HepG2 (cell line): ENCODE measurements around the gene TWF1. TPM values are rescaled to one million over a fixed set of nuclear protein-coding genes. Genes with fewer than 3 reads are reported as not detected.

ENCODE experiments used
- ATAC-seq: fragments of 200-7000 bp; cut with Tn5 transposase; 3 replicates; pipeline ENCODE4 v1.9.1; 2020; ENCODE audit warnings: mild to moderate bottlenecking, moderate library complexity
- BruUV-seq: library from RNA; stranded (reverse); fragments of 400-500 nt; replicated peaks from 2 replicates; lab custom pipeline; 2021; lab: Mats Ljungman, UMichigan
- CTCF ChIA-PET: fragments of 300-600 bp; formaldehyde crosslinking; extraction: SDS; loops from one replicate; lab custom pipeline; 2021; ENCODE audit warnings: low total read pairs, inconsistent platforms, low intra/inter-chr PET ratio; lab: Yijun Ruan, JAX
- POLR2A ChIA-PET: fragments of 350-600 bp; sonication (Branson Sonifier 250); formaldehyde crosslinking; loops from one replicate; lab custom pipeline; 2020; ENCODE audit warnings: antibody characterized with exemption, inconsistent platforms; lab: Yijun Ruan, JAX
- DNase-seq: peaks from one replicate; pipeline ENCODE4 v3.0.0-alpha.2; 2015; ENCODE audit warnings: low spot score
- FAIRE-seq: peaks from 3 replicates; lab custom pipeline; 2011; peaks lifted over from hg19 to GRCh38; lab: Jason Lieb, UNC
- H2AFZ ChIP-seq: one replicate; pipeline ENCODE4 v1.6.1; 2011; ENCODE audit warnings: low read length, inconsistent platforms
- H3K27ac ChIP-seq: fragments of 300-600 bp; 3 replicates; pipeline ENCODE4 v1.8.0; 2011; ENCODE audit warnings: mixed run types, mild to moderate bottlenecking, mixed read lengths, low read length, inconsistent platforms; ENCODE audit not compliant: insufficient read depth; ENCODE audit errors: extremely low read length
- H3K27me3 ChIP-seq, 2 experiments: fragments of 200-600 bp in 1 of 2; 2 replicates in 1 of 2; 3 replicates in 1 of 2; pipeline versions ENCODE4 v1.6.0 to v1.8.0; 2011; ENCODE audit warnings: low read length in 2 of 2, mild to moderate bottlenecking in 2 of 2, moderate library complexity in 2 of 2, inconsistent platforms in 1 of 2; ENCODE audit not compliant: insufficient read depth in 2 of 2, control insufficient read depth in 1 of 2
- H3K36me3 ChIP-seq, 2 experiments: fragments of 200-600 bp in 1 of 2; replicated peaks in 1 of 2; 2 replicates in 1 of 2; 3 replicates in 1 of 2; pipeline versions ENCODE4 v1.5.1 to v1.8.0; 2011; ENCODE audit warnings: low read length in 2 of 2, inconsistent platforms in 1 of 2; ENCODE audit not compliant: insufficient read depth in 2 of 2, control insufficient read depth in 1 of 2
- H3K4me1 ChIP-seq: 2 replicates; pipeline ENCODE4 v1.5.1; 2012; ENCODE audit warnings: low read length, inconsistent platforms; ENCODE audit not compliant: insufficient read depth
- H3K4me2 ChIP-seq: 2 replicates; pipeline ENCODE4 v1.6.0; 2011; ENCODE audit warnings: low read depth, low read length, inconsistent platforms
- H3K4me3 ChIP-seq, 3 experiments: fragments of 200-600 bp in 1 of 3; sonication (generic), shearing (Covaris generic) in 1 of 3; replicated peaks in 1 of 3; 2 replicates each; pipeline ENCODE4 v1.5.1; 2011 to 2016; ENCODE audit warnings: low read length in 3 of 3, inconsistent platforms in 2 of 3, low read depth in 2 of 3, mild to moderate bottlenecking in 2 of 3, control low read depth in 1 of 3, mixed read lengths in 1 of 3; ENCODE audit not compliant: insufficient read depth in 1 of 3
- H3K79me2 ChIP-seq: one replicate; pipeline ENCODE4 v1.6.1; 2011; ENCODE audit warnings: low read length, inconsistent platforms; ENCODE audit not compliant: insufficient read depth
- H3K9ac ChIP-seq: 2 replicates; pipeline ENCODE4 v1.6.0; 2011; ENCODE audit warnings: mild to moderate bottlenecking, low read depth, low read length, inconsistent platforms; ENCODE audit not compliant: insufficient read depth
- H3K9me3 ChIP-seq: 2 replicates; pipeline ENCODE4 v1.5.1; 2012; ENCODE audit warnings: mild to moderate bottlenecking, low read length
- H4K20me1 ChIP-seq: 2 replicates; pipeline ENCODE4 v1.6.0; 2011; ENCODE audit warnings: inconsistent platforms, mild to moderate bottlenecking, low read length, moderate library complexity; ENCODE audit not compliant: insufficient read depth
- ARID4A ChIP-seq: sonication (generic); formaldehyde crosslinking; IDR thresholded peaks from 2 replicates; pipeline ENCODE4 v1.5.0; 2020; ENCODE audit warnings: mild to moderate bottlenecking, missing genetic modification reagents, borderline replicate concordance
- DMAP1 ChIP-seq: IDR thresholded peaks from 2 replicates; pipeline ENCODE4 v1.6.1; 2016
- DRAP1 ChIP-seq: IDR thresholded peaks from 2 replicates; pipeline ENCODE4 v1.6.1; 2016; ENCODE audit warnings: missing genetic modification reagents, missing compliant biosample characterization
- FOXK2 ChIP-seq: fragments of 450-650 bp; IDR thresholded peaks from 2 replicates; pipeline ENCODE4 v1.6.1; 2016
- HHEX ChIP-seq: IDR thresholded peaks from 2 replicates; pipeline ENCODE4 v1.6.1; 2016; ENCODE audit warnings: control low read depth
- MAX ChIP-seq: IDR thresholded peaks from 2 replicates; pipeline ENCODE4 v1.6.1; 2012; ENCODE audit warnings: inconsistent platforms
- MYC ChIP-seq: sonication (generic); formaldehyde crosslinking; IDR thresholded peaks from 2 replicates; pipeline ENCODE4 v1.9.0; 2021; ENCODE audit warnings: missing genetic modification reagents, borderline replicate concordance
- SAP130 ChIP-seq: IDR thresholded peaks from 2 replicates; pipeline ENCODE4 v1.6.1; 2016; ENCODE audit warnings: low read depth
- SIN3A ChIP-seq: IDR thresholded peaks from 2 replicates; pipeline ENCODE4 v1.6.1; 2011; ENCODE audit warnings: low read depth, mild to moderate bottlenecking, control low read depth, low read length, borderline replicate concordance
- TGIF2 ChIP-seq: IDR thresholded peaks from 2 replicates; pipeline ENCODE4 v1.6.1; 2016; ENCODE audit warnings: control low read depth, missing compliant biosample characterization
- ZNF20 ChIP-seq: sonication (generic); formaldehyde crosslinking; IDR thresholded peaks from 2 replicates; pipeline ENCODE4 v1.4.0; 2020; ENCODE audit warnings: mild to moderate bottlenecking, moderate library complexity, missing genetic modification reagents
- ZNF260 ChIP-seq: sonication (generic); formaldehyde crosslinking; IDR thresholded peaks from 2 replicates; pipeline ENCODE4 v1.4.0; 2020; ENCODE audit warnings: missing genetic modification reagents, low read depth, mild to moderate bottlenecking, borderline replicate concordance
- ZNF543 ChIP-seq: sonication (generic); formaldehyde crosslinking; IDR thresholded peaks from 2 replicates; pipeline ENCODE4 v1.4.0; 2020; ENCODE audit warnings: mild to moderate bottlenecking, missing genetic modification reagents
- ZNF629 ChIP-seq: sonication (generic); formaldehyde crosslinking; conservative IDR thresholded peaks from 2 replicates; pipeline ENCODE4 v1.5.0; 2020; ENCODE audit warnings: missing genetic modification reagents
- ZNF709 ChIP-seq: sonication (generic); formaldehyde crosslinking; IDR thresholded peaks from 2 replicates; pipeline ENCODE4 v1.5.0; 2020; ENCODE audit warnings: mild to moderate bottlenecking, missing genetic modification reagents
- ZNF740 ChIP-seq: sonication (generic); formaldehyde crosslinking; IDR thresholded peaks from 2 replicates; pipeline ENCODE4 v1.4.0; 2020; ENCODE audit warnings: missing genetic modification reagents
- ZNF773 ChIP-seq: sonication (generic); formaldehyde crosslinking; IDR thresholded peaks from 2 replicates; pipeline ENCODE4 v1.4.0; 2020; ENCODE audit warnings: missing genetic modification reagents, borderline replicate concordance
- ZSCAN30 ChIP-seq: sonication (generic); formaldehyde crosslinking; IDR thresholded peaks from 2 replicates; pipeline ENCODE4 v1.5.0; 2020; ENCODE audit warnings: mild to moderate bottlenecking, missing genetic modification reagents
- WGBS: methylation state at CpG from one replicate; pipeline ENCODE4 v1.1.6; 2017; ENCODE audit warnings: low lambda C conversion rate; 5-methylcytosine and 5-hydroxymethylcytosine counted together
- in situ Hi-C: cut with HindIII; loops from 2 replicates; pipeline ENCODE4 v1.10.0; 2017; ENCODE audit warnings: low pct_unique_long_range_greater_than_20kb; ENCODE audit not compliant: extremely low pct_ligation_motif_present
- intact Hi-C: fragments of 100-400 bp; cut with micrococcal nuclease; formaldehyde crosslinking; loops from one replicate; pipeline ENCODE4 v1.10.0; 2022; ENCODE audit not compliant: unreplicated experiment
- polyA plus RNA-seq, 8 experiments: library from polyadenylated mRNA; depleted of rRNA in 3 of 8; stranded (reverse) in 7 of 8; unstranded in 1 of 8; fragments of >200 nt; fragmentation: Illumina TruSeq in 4 of 8; extraction: Trizol in 4 of 8; gene quantifications; 2 replicates each; pipeline versions ENCODE4 v1.2.1 to v1.2.3, GENCODE V29; 2011 to 2016; ENCODE audit warnings: low read depth in 4 of 8, missing spikeins in 1 of 8, mixed read lengths in 1 of 8; ENCODE audit not compliant: insufficient read depth in 1 of 8
- total RNA-seq, 5 experiments: library from RNA; depleted of rRNA; stranded (reverse); fragments of >200 nt; fragmentation: Illumina TruSeq; extraction: Trizol; gene quantifications; 2 replicates each; pipeline ENCODE4 v1.2.3, GENCODE V29; 2016; ENCODE audit warnings: low read depth in 1 of 5

Gene TWF1
- total and polyA plus RNA-seq, 2 of the 13 experiments (the other 11 are each of a cell fraction or from before 2014, with no cell fraction given): 32.3 to 85.5 TPM

DNA sequence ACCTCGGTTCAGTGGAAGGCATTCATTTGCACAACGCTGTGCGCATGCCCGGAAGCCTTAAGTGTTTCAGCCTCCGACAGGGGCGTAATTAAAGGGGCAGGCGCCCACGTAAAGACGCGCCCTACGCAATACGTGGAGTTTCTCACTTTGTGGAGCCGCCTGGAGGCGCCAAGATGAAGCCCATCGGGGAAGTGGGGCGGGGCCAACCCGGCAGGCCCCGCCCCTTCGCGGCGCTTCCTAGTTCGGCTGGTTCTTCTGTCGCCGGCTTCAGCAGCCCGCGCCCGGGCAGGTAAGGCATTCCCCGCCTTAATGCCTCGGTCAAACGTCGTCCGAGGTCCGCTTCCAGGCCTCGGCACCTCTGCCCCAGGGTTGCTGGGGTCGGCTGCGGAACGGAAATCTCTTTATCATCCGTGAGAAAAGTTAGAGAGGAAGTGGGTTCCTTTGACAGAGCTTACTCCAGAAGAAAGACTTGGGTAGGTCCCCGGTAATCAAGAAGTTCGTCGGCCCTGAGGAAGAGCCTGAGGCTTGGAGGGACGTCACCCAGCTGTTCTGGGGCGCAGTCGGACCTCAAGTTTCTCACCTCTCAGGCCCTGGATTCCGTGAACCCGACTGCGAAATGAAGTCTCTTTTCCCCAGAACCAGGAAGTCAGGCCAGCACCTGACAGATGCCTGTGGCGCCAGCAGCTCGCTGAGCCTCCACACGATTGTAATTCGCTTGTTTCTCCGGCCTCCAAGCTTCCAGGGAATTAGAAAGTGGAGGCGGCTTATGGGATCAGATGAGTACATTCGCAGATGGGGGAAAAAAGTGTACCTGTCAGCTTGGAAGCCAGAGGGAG lies 47.2 kb downstream of the TWF1 start, which contains the start of the genes IRAK4 and PUS7L (continued):
- TF ChIP-seq DRAP1 (CRISPR knock-in tag): peak; percentile 78
- TF ChIP-seq, all 625 proteins: peak for 148

GRCh38 chr12:43758247-43758727 lies 47.8 kb downstream of the TWF1 start:
- ATAC-seq (peak; percentile 68), FAIRE-seq (peak; percentile 54), DNase-seq (peak; percentile 37)
- BruUV-seq: TSS peak; percentile 70
- Histone ChIP-seq H3K27me3 (no peaks in the 10 kb centered on the region; a peak in 1 of 5 replicates), H3K79me2 (peaks cover 17% of the 10 kb centered on the region), H3K36me3 (no peaks in the 10 kb centered on the region; a peak in 1 of 5 replicates), H3K9ac (peak overlapping the region; percentile 93), H3K4me3 (peak overlapping the region; percentile 70 to 93 (median 84)), H4K20me1 (no peaks in the 10 kb centered on the region), H3K4me1 (peaks cover 69% of the 10 kb centered on the region), H2AFZ (peak overlapping the region; percentile 87), H3K9me3 (no peaks in the 10 kb centered on the region), H3K4me2 (peak overlapping the region; percentile 96), H3K27ac (peak overlapping the region; percentile 87)
- POLR2A ChIA-PET: interaction anchor here (1.5 to 2.9 kb wide), 2 partner anchors 10 to 48 kb away, joined by 5 to 14 read pairs; partner anchors contain the start of gene TWF1
- WGBS: 0% methylated on average over 8 of the region's 18 CpGs
- in situ Hi-C loops: no loop called here
- intact Hi-C loops: loop anchor here (2.0 to 10.0 kb wide), 4 partner anchors 49 to 237 kb away; partner anchors contain the start of genes TMEM117 and TWF1
- CTCF ChIA-PET: no interaction called here
- TF ChIP-seq FOXK2 (no peak), SAP130 (CRISPR knock-in tag) (peak; percentile 79), ZNF629 (CRISPR knock-in tag) (peak; percentile 30; the same call in 1 of the 2 replicates), DMAP1 (CRISPR knock-in tag) (0 out of 2 replicates have a peak, but pooled peaks have one; percentile 32), MYC (CRISPR knock-in tag) (peak; percentile 62), ARID4A (CRISPR knock-in tag) (peak; percentile 48; the same call in 1 of the 2 replicates), ZNF20 (CRISPR knock-in tag) (peak; percentile 54; the same call in 1 of the 2 replicates), ZSCAN30 (no peak), ZNF740 (CRISPR knock-in tag) (peak; percentile 12; the same call in 1 of the 2 replicates), TGIF2 (CRISPR knock-in tag) (peak; percentile 19; the same call in 1 of the 2 replicates), ZNF709 (peak; percentile 42), ZNF773 (CRISPR knock-in tag) (no peak), MAX (peak; percentile 73), SIN3A (peak; percentile 40; the same call in 1 of the 2 replicates), ZNF260 (CRISPR knock-in tag) (no peak), HHEX (CRISPR knock-in tag) (no peak), ZNF543 (CRISPR knock-in tag) (peak; percentile 5; the same call in 1 of the 2 replicates)
